IMR-90 (cell line): ENCODE measurements around the gene PLEKHB2. TPM values are rescaled to one million over a fixed set of nuclear protein-coding genes. Genes with fewer than 3 reads are reported as not detected.
A peak's percentile ranks its signal among the peaks of the same experiment; 100 is the strongest.

Source experiments
- ATAC-seq: fragments of 200-7000 bp; cut with Tn5 transposase; 2 replicates; pipeline ENCODE4 v1.9.1; 2020; ENCODE audit warnings: low read depth, mild to moderate bottlenecking, moderate library complexity
- BruUV-seq: library from RNA; stranded (reverse); fragments of 400-500 nt; replicated peaks from 2 replicates; lab custom pipeline; 2021; lab: Mats Ljungman, UMichigan
- CTCF ChIA-PET: fragments of 300-600 bp; formaldehyde crosslinking; extraction: SDS; loops from one replicate; lab custom pipeline; 2021; ENCODE audit warnings: antibody characterized with exemption; lab: Yijun Ruan, JAX
- POLR2A ChIA-PET: fragments of 300-600 bp; sonication (Branson Sonifier 250); formaldehyde crosslinking; loops from one replicate; lab custom pipeline; 2022; ENCODE audit warnings: antibody characterized with exemption; ENCODE audit not compliant: unreplicated experiment; lab: Charles Lee
- DNase-seq: peaks from one replicate; pipeline ENCODE4 v3.0.0; 2013
- H2AFZ ChIP-seq: replicated peaks from 2 replicates; pipeline ENCODE3; 2013; ENCODE audit warnings: low read length, mild to moderate bottlenecking; ENCODE audit not compliant: poor library complexity
- H2AK5ac ChIP-seq: 2 replicates; pipeline ENCODE4 v1.6.1; 2013; ENCODE audit warnings: low read depth, low read length, inconsistent platforms
- H2AK9ac ChIP-seq: replicated peaks from 2 replicates; pipeline ENCODE3; 2013; ENCODE audit warnings: mild to moderate bottlenecking, low read depth, low read length, moderate library complexity; ENCODE audit not compliant: poor library complexity
- H2BK120ac ChIP-seq: 2 replicates; pipeline ENCODE4 v1.6.1; 2013; ENCODE audit warnings: low read depth, low read length, inconsistent platforms
- H2BK15ac ChIP-seq: 3 replicates; pipeline ENCODE4 v1.6.1; 2013; ENCODE audit warnings: low read depth, low read length, inconsistent platforms
- H2BK20ac ChIP-seq: 2 replicates; pipeline ENCODE4 v1.6.1; 2013; ENCODE audit warnings: low read depth, mild to moderate bottlenecking, inconsistent platforms, low read length, moderate library complexity
- H2BK5ac ChIP-seq: 2 replicates; pipeline ENCODE4 v1.6.1; 2013; ENCODE audit warnings: mild to moderate bottlenecking, low read depth, low read length, inconsistent platforms; ENCODE audit not compliant: poor library complexity, severe bottlenecking
- H3K14ac ChIP-seq: replicated peaks from 2 replicates; pipeline ENCODE4 v1.6.1; 2013; ENCODE audit warnings: low read depth, low read length, inconsistent platforms
- H3K18ac ChIP-seq: 2 replicates; pipeline ENCODE4 v1.6.1; 2013; ENCODE audit warnings: low read depth, low read length, control low read depth
- H3K23ac ChIP-seq: 2 replicates; pipeline ENCODE4 v1.6.1; 2013; ENCODE audit warnings: low read depth, low read length, inconsistent platforms
- H3K27ac ChIP-seq: 2 replicates; pipeline ENCODE4 v1.5.1; 2013; ENCODE audit warnings: mild to moderate bottlenecking, control low read depth, low read length; ENCODE audit not compliant: insufficient read depth
- H3K27me3 ChIP-seq: 2 replicates; pipeline ENCODE4 v1.6.1; 2013; ENCODE audit warnings: low read length; ENCODE audit not compliant: control insufficient read depth, insufficient read depth
- H3K36me3 ChIP-seq: 2 replicates; pipeline ENCODE4 v1.6.1; 2013; ENCODE audit warnings: low read length, mixed read lengths; ENCODE audit not compliant: control insufficient read depth, insufficient read depth
- H3K4ac ChIP-seq: 2 replicates; pipeline ENCODE4 v1.6.1; 2013; ENCODE audit warnings: low read depth, low read length, inconsistent platforms
- H3K4me1 ChIP-seq: 2 replicates; pipeline ENCODE4 v1.6.1; 2013; ENCODE audit warnings: low read length, mixed read lengths; ENCODE audit not compliant: control insufficient read depth, insufficient read depth
- H3K4me2 ChIP-seq: 2 replicates; pipeline ENCODE4 v1.6.1; 2013; ENCODE audit warnings: low read depth, mild to moderate bottlenecking, control low read depth, low read length, moderate library complexity
- H3K4me3 ChIP-seq: 2 replicates; pipeline ENCODE4 v1.5.1; 2013; ENCODE audit warnings: low read depth, mild to moderate bottlenecking, control low read depth, low read length, moderate library complexity; ENCODE audit not compliant: insufficient read depth
- H3K56ac ChIP-seq: 2 replicates; pipeline ENCODE4 v1.6.1; 2013; ENCODE audit warnings: low read length, inconsistent platforms; ENCODE audit not compliant: insufficient read depth; ENCODE audit errors: extremely low read depth
- H3K79me1 ChIP-seq, 2 experiments: 2 replicates each; pipeline ENCODE4 v1.6.1; 2013; ENCODE audit warnings: low read length in 2 of 2, inconsistent platforms in 1 of 2, low read depth in 1 of 2
- H3K9ac ChIP-seq: 2 replicates; pipeline ENCODE4 v1.6.1; 2013; ENCODE audit warnings: low read depth, low read length, control low read depth
- H3K9me1 ChIP-seq: 2 replicates; pipeline ENCODE4 v1.6.1; 2013; ENCODE audit warnings: low read length, inconsistent platforms; ENCODE audit not compliant: insufficient read depth
- H3K9me3 ChIP-seq: 2 replicates; pipeline ENCODE4 v1.6.1; 2013; ENCODE audit warnings: low read length; ENCODE audit not compliant: control insufficient read depth, insufficient read depth
- H4K20me1 ChIP-seq: 2 replicates; pipeline ENCODE4 v1.6.1; 2013; ENCODE audit warnings: low read length, inconsistent platforms; ENCODE audit not compliant: insufficient read depth
- H4K5ac ChIP-seq: 2 replicates; pipeline ENCODE4 v1.6.1; 2013; ENCODE audit warnings: mild to moderate bottlenecking, low read depth, low read length, control low read depth
- H4K8ac ChIP-seq, 2 experiments: 2 replicates each; pipeline ENCODE4 v1.6.1; 2013; ENCODE audit warnings: low read depth in 2 of 2, low read length in 2 of 2, control low read depth in 1 of 2, inconsistent platforms in 1 of 2
- H4K91ac ChIP-seq: 2 replicates; pipeline ENCODE4 v1.6.1; 2013; ENCODE audit warnings: low read depth, low read length, inconsistent platforms; ENCODE audit not compliant: insufficient read depth
- FOS ChIP-seq: fragments of 150-350 bp; IDR thresholded peaks from 2 replicates; pipeline ENCODE4 v1.6.1; 2016; ENCODE audit warnings: low read depth, low read length
- MAFK ChIP-seq: IDR thresholded peaks from 2 replicates; pipeline ENCODE4 v1.6.1; 2012; ENCODE audit warnings: low read depth, low read length, improper control_type of control experiment
- MXI1 ChIP-seq: IDR thresholded peaks from 2 replicates; pipeline ENCODE4 v1.6.1; 2012; ENCODE audit warnings: low read depth, mild to moderate bottlenecking, low read length, moderate library complexity, borderline replicate concordance
- RCOR1 ChIP-seq: IDR thresholded peaks from 2 replicates; pipeline ENCODE4 v1.6.1; 2012; ENCODE audit warnings: mild to moderate bottlenecking, low read length, improper control_type of control experiment; ENCODE audit not compliant: insufficient replicate concordance
- WGBS, 2 experiments: methylation state at CpG; one replicate each; pipeline versions ENCODE4 v1.1.5 to v1.1.7; 2013; ENCODE audit warnings: missing lambda C conversion rate in 2 of 2; ENCODE audit not compliant: insufficient read length in 1 of 2; ENCODE audit errors: extremely low coverage in 2 of 2; 5-methylcytosine and 5-hydroxymethylcytosine counted together
- dilution Hi-C: fragments of 300-500 bp; cut with HindIII; formaldehyde crosslinking; loops from one replicate; pipeline ENCODE4 v1.14.3; 2018; ENCODE audit warnings: low sequenced_read_pairs; ENCODE audit not compliant: unreplicated experiment
- in situ Hi-C: fragments of 300-500 bp; cut with MboI; formaldehyde crosslinking; loops from 3 replicates; pipeline ENCODE4 v1.14.3; 2019; ENCODE audit warnings: low sequenced_read_pairs, inconsistent platforms, mixed read lengths
- intact Hi-C: fragments of 100-400 bp; cut with micrococcal nuclease; formaldehyde crosslinking; loops from 2 replicates; pipeline ENCODE4 v1.10.0; 2022
- polyA plus RNA-seq, 3 experiments: library from polyadenylated mRNA; depleted of rRNA; stranded (reverse); fragments of >200 nt; gene quantifications; 2 replicates each; pipeline ENCODE4 v1.2.3, GENCODE V29; 2012; ENCODE audit warnings: low replicate concordance in 1 of 3
- total RNA-seq: library from RNA; depleted of rRNA; stranded (reverse); fragments of >200 nt; gene quantifications from 2 replicates; pipeline ENCODE4 v1.2.3, GENCODE V29; 2012

Gene PLEKHB2
- total and polyA plus RNA-seq, 2 of the 4 experiments (the other 2 are of a cell fraction): 62.9 to 82.1 TPM

DNA sequence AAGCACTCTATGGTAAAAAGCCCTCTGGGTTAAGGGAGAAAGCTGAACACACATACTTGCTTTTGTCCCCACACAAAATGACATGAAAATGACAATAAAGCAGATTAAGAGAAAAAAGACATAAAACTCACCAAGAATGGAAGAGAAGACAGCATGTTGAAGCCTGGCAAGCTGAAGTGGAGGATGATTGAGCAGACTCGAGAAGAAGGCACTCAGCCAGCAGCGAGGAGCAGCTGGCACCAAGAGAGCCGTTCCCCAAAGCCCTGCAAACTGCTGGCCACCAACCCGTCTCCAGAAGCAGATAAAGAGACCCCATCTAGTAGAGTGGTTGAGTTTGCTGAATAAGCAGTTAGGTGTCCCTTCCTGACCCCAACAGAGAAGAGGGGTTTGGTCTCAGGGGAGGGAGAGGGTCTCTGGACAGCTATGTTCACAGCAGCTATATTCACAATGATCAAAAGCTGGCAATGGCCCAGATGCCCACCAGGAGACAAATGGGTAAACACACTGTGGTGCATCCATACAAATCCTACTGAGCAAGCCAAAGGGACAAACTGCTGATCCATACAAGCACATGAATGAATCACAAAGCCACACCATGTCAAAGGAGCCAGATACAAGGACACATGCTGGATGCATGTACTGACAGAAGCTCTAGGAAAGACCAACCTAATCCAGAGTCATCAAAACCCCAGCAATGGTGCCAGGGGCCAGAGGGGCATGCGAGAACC lies 48.8 kb upstream of the PLEKHB2 start:
- Histone ChIP-seq H3K4ac (peak overlapping the region; percentile 70), H3K27ac (peak overlapping the region; percentile 43), H4K20me1 (peaks cover 64% of the 10 kb centered on the region), H2BK5ac (peak overlapping the region; percentile 75), H4K8ac (peak overlapping the region; percentile 50 to 66; a peak in 3 of 4 replicates), H3K4me2 (peak overlapping the region; percentile 44; the same call in 1 of the 2 replicates), H3K9me3 (no peaks in the 10 kb centered on the region), H3K9me1 (peaks cover 28% of the 10 kb centered on the region), H3K79me1 (peaks cover 34 to 78% of the 10 kb centered on the region in 2 experiments; a peak in 3 of 4 replicates), H3K14ac (peak overlapping the region; percentile 12), H3K18ac (peak overlapping the region; percentile 56; the same call in 1 of the 2 replicates), H3K9ac (peak overlapping the region; percentile 55; the same call in 1 of the 2 replicates), H4K5ac (no peak overlapping the region), H3K23ac (peak overlapping the region; percentile 85), H3K4me1 (peaks cover 19% of the 10 kb centered on the region), H4K91ac (peak overlapping the region; percentile 77), H3K56ac (peak overlapping the region; percentile 48; the same call in 1 of the 2 replicates), H2AFZ (peak overlapping the region; percentile 7), H2BK120ac (peak overlapping the region; percentile 89), H2BK20ac (peak overlapping the region; percentile 47), H3K36me3 (peaks cover 41% of the 10 kb centered on the region), H2AK5ac (peak overlapping the region; percentile 43; the same call in 1 of the 2 replicates), H3K4me3 (no peak overlapping the region), H2BK15ac (peak overlapping the region; percentile 45; the same call in 1 of the 3 replicates), H3K27me3 (no peaks in the 10 kb centered on the region), H2AK9ac (peak overlapping the region; percentile 37)
- no CpG with 5 or more reads among the region's 5 CpGs for WGBS, 2 experiments
- in situ Hi-C loops (no loop called here), intact Hi-C loops (loop anchor here (5.0 kb wide), 1 partner anchor 36 kb away; the partner anchor contains the start of gene FAM168B), dilution Hi-C loops (no loop called here)
- TF ChIP-seq MAFK (peak; percentile 35), MXI1 (0 out of 2 replicates have a peak, but pooled peaks have one; percentile 16), FOS (no peak), RCOR1 (no peak)
- no peak for DNase-seq
- peak; percentile 7; the same call in 1 of the 2 replicates for ATAC-seq
- CTCF ChIA-PET: interaction anchor here (0.7 kb wide), 1 partner anchor 18 kb away, joined by 3 read pairs; no protein-coding TSS in a partner anchor
- BruUV-seq: no TSS peak
- POLR2A ChIA-PET: interaction anchor here (0.8 kb wide), 1 partner anchor 10 kb away, joined by 4 read pairs; no protein-coding TSS in a partner anchor
